CD14-positive monocyte (primary cell): Measurements from ENCODE around the gene ROBO2. TPM values are rescaled to one million over a fixed set of nuclear protein-coding genes. Genes with fewer than 3 reads are reported as not detected.

Experiments used
- DNase-seq, 3 donors: peaks; one replicate each; pipeline ENCODE4 v3.0.0-alpha.2; 2011 to 2022
- H2AFZ ChIP-seq: 2 replicates; pipeline ENCODE4 v1.6.0; 2012; ENCODE audit warnings: mild to moderate bottlenecking, low read depth, low read length, inconsistent platforms; ENCODE audit not compliant: insufficient read depth, poor library complexity, severe bottlenecking
- H3K27ac ChIP-seq, 2 donors: 1 replicate in 1 of 2; 2 replicates in 1 of 2; pipeline ENCODE4 v1.5.1; 2012 to 2013; ENCODE audit warnings: low read length in 2 of 2, control low read depth in 1 of 2, inconsistent platforms in 1 of 2, low read depth in 1 of 2, mild to moderate bottlenecking in 1 of 2
- H3K27me3 ChIP-seq, 2 donors: one replicate each; pipeline versions ENCODE4 v1.6.0 to v1.6.1; 2011 to 2013; ENCODE audit warnings: low read length in 2 of 2; ENCODE audit not compliant: control insufficient read depth in 2 of 2, insufficient read depth in 2 of 2
- H3K36me3 ChIP-seq, 2 donors: replicated peaks in 1 of 2; 1 replicate in 1 of 2; 2 replicates in 1 of 2; pipeline versions ENCODE4 v1.5.1 to v1.6.1; 2012 to 2013; ENCODE audit warnings: low read length in 2 of 2, control low read depth in 1 of 2, inconsistent platforms in 1 of 2, mild to moderate bottlenecking in 1 of 2; ENCODE audit not compliant: insufficient read depth in 2 of 2, control insufficient read depth in 1 of 2
- H3K4me1 ChIP-seq, 2 donors: 1 replicate in 1 of 2; 2 replicates in 1 of 2; pipeline versions ENCODE4 v1.5.1 to v1.6.1; 2012 to 2013; ENCODE audit warnings: low read length in 2 of 2, control low read depth in 1 of 2, inconsistent platforms in 1 of 2, mild to moderate bottlenecking in 1 of 2, moderate library complexity in 1 of 2; ENCODE audit not compliant: insufficient read depth in 2 of 2, control insufficient read depth in 1 of 2
- H3K4me2 ChIP-seq: replicated peaks from 2 replicates; pipeline ENCODE3; 2012; ENCODE audit warnings: low read length, moderate library complexity, mild to moderate bottlenecking; ENCODE audit not compliant: poor library complexity, severe bottlenecking; ENCODE audit errors: extremely low read depth
- H3K4me3 ChIP-seq, 3 experiments: fragments of 200-600 bp in 1 of 3; sonication (generic) in 1 of 3; replicated peaks in 1 of 3; 1 replicate in 2 of 3; 2 replicates in 1 of 3; pipeline ENCODE4 v1.5.1; 2011 to 2013; ENCODE audit warnings: low read length in 3 of 3, mild to moderate bottlenecking in 3 of 3, control low read depth in 2 of 3, low read depth in 2 of 3, inconsistent platforms in 1 of 3, moderate library complexity in 1 of 3
- H3K79me2 ChIP-seq: 2 replicates; pipeline ENCODE4 v1.6.0; 2012; ENCODE audit warnings: mild to moderate bottlenecking, control low read depth, inconsistent platforms, low read length, moderate library complexity; ENCODE audit not compliant: insufficient read depth
- H3K9ac ChIP-seq: 2 replicates; pipeline ENCODE4 v1.6.0; 2017; ENCODE audit warnings: low read length, mild to moderate bottlenecking; ENCODE audit not compliant: insufficient read depth, poor library complexity, severe bottlenecking
- H3K9me3 ChIP-seq, 2 donors: replicated peaks in 1 of 2; 1 replicate in 1 of 2; 2 replicates in 1 of 2; pipeline versions ENCODE4 v1.5.1 to v1.6.1; 2012 to 2013; ENCODE audit warnings: low read length in 2 of 2, control low read depth in 1 of 2; ENCODE audit not compliant: control insufficient read depth in 1 of 2, insufficient read depth in 1 of 2
- H4K20me1 ChIP-seq: 2 replicates; pipeline ENCODE4 v1.6.0; 2012; ENCODE audit warnings: mild to moderate bottlenecking, low read length, control low read depth, moderate library complexity; ENCODE audit not compliant: insufficient read depth
- H3K27ac Mint-ChIP-seq, 7 donors: one replicate each; pipeline ENCODE4 v1.8.0; 2020; ENCODE audit warnings: mild to moderate bottlenecking in 7 of 7, mixed read lengths in 7 of 7, moderate library complexity in 6 of 7, inconsistent platforms in 2 of 7
- H3K27me3 Mint-ChIP-seq, 3 donors: one replicate each; pipeline ENCODE4 v1.8.0; 2021 to 2022; ENCODE audit warnings: low read depth in 3 of 3, mild to moderate bottlenecking in 3 of 3, mixed read lengths in 3 of 3, moderate library complexity in 3 of 3, inconsistent platforms in 1 of 3
- H3K36me3 Mint-ChIP-seq, 2 donors: one replicate each; pipeline ENCODE4 v1.8.0; 2020; ENCODE audit warnings: mixed read lengths in 2 of 2, inconsistent platforms in 1 of 2, mild to moderate bottlenecking in 1 of 2
- H3K4me1 Mint-ChIP-seq: one replicate; pipeline ENCODE4 v1.8.0; 2020; ENCODE audit warnings: mild to moderate bottlenecking, mixed read lengths
- H3K4me3 Mint-ChIP-seq, 2 donors: one replicate each; pipeline ENCODE4 v1.8.0; 2020; ENCODE audit warnings: mild to moderate bottlenecking in 2 of 2, mixed read lengths in 2 of 2, moderate library complexity in 1 of 2
- H3K9me3 Mint-ChIP-seq, 7 donors: one replicate each; pipeline ENCODE4 v1.8.0; 2020 to 2022; ENCODE audit warnings: mixed read lengths in 7 of 7, mild to moderate bottlenecking in 6 of 7, moderate library complexity in 6 of 7, inconsistent platforms in 2 of 7
- WGBS: methylation state at CpG from one replicate; pipeline ENCODE4 v1.1.5; 2013; ENCODE audit warnings: missing lambda C conversion rate; ENCODE audit not compliant: insufficient coverage; 5-methylcytosine and 5-hydroxymethylcytosine counted together
- intact Hi-C, 2 donors: fragments of 100-400 bp; cut with micrococcal nuclease; formaldehyde crosslinking; loops; one replicate each; pipeline versions ENCODE4 v1.15.0 to v1.15.1; 2023
- polyA plus RNA-seq, 3 donors: library from polyadenylated mRNA; depleted of rRNA in 1 of 3; unstranded in 2 of 3; stranded (reverse) in 1 of 3; fragments of 300-500 nt in 2 of 3; fragments of >200 nt in 1 of 3; fragmentation: Illumina TruSeq in 2 of 3; gene quantifications; 1 replicate in 2 of 3; 2 replicates in 1 of 3; pipeline ENCODE4 v1.2.3, GENCODE V29; 2012 to 2021
- TF ChIP-seq, protein P1 (sequence below): fragments of 200-600 bp; IDR thresholded peaks from one replicate; pipeline ENCODE4 v1.8.0; 2022; ENCODE audit warnings: antibody characterized with exemption, mild to moderate bottlenecking

The ROBO2 gene
- polyA plus RNA-seq, 3 donors, result not detected

DNA sequence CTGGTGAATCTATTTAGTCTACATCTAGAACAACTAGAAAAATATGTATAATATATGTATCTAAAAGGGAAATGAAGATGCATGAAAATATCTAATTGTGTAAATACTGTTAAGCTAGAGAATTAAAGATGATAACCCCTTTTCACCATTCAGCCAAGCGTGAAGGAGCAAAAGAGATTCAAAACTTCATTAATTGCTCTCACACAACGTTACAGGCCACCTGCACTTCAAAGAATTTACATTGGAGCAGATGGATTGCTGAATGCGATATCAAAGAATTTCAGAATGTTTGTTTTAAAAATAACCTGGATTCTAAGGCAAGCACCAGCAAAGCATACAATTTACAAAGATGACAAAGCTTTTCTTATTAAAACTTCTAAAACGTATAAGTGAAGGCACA, 243.2 kb downstream of the ROBO2 start:
- Histone ChIP-seq H3K9me3 (no peaks in the 10 kb centered on the region), H3K4me1 (no peaks in the 10 kb centered on the region), H3K9ac (no peak overlapping the region), H3K4me2 (no peak overlapping the region), H2AFZ (no peak overlapping the region), H3K36me3 (no peaks in the 10 kb centered on the region), H3K79me2 (no peaks in the 10 kb centered on the region), H4K20me1 (no peaks in the 10 kb centered on the region), H3K27me3 (no peaks in the 10 kb centered on the region), H3K4me3 (no peak overlapping the region), H3K27ac (no peak overlapping the region)
- TF ChIP-seq, protein P1, sequence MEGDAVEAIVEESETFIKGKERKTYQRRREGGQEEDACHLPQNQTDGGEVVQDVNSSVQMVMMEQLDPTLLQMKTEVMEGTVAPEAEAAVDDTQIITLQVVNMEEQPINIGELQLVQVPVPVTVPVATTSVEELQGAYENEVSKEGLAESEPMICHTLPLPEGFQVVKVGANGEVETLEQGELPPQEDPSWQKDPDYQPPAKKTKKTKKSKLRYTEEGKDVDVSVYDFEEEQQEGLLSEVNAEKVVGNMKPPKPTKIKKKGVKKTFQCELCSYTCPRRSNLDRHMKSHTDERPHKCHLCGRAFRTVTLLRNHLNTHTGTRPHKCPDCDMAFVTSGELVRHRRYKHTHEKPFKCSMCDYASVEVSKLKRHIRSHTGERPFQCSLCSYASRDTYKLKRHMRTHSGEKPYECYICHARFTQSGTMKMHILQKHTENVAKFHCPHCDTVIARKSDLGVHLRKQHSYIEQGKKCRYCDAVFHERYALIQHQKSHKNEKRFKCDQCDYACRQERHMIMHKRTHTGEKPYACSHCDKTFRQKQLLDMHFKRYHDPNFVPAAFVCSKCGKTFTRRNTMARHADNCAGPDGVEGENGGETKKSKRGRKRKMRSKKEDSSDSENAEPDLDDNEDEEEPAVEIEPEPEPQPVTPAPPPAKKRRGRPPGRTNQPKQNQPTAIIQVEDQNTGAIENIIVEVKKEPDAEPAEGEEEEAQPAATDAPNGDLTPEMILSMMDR, result no peak
- Mint-ChIP-seq H3K27ac (no peak overlapping the region), H3K4me3 (no peak overlapping the region), H3K4me1 (no peaks in the 10 kb centered on the region), H3K36me3 (no peaks in the 10 kb centered on the region), H3K9me3 (peaks cover 0 to 1% (median 0%) of the 10 kb centered on the region in 7 donors), H3K27me3 (no peaks in the 10 kb centered on the region)
- WGBS, result no CpG with 5 or more reads among the region's 4 CpGs
- no peak for DNase-seq
- intact Hi-C loops, result no loop called here

DNA sequence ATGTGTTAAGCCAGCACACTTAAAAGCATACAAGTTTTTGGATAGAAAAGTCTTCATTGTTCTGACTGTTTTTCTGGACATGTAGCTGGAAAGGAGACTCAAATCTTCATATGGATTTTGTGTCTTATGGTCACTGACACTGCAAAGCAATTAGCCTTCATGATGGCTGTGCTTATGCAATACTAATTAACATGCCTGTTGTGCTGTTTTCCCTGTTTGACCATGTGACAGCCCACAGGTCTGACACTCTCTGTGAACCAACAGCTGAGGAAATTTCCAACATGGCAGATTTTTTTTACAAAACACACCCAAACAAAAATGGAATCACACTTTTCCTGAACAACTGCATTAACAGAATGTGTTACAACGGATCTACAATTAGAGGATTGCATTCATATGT, 248.4 kb downstream of the ROBO2 start:
- Histone ChIP-seq H3K36me3 (no peaks in the 10 kb centered on the region), H4K20me1 (no peaks in the 10 kb centered on the region), H3K4me3 (no peak overlapping the region), H3K27me3 (no peaks in the 10 kb centered on the region), H3K4me1 (no peaks in the 10 kb centered on the region), H3K9ac (no peak overlapping the region), H3K4me2 (no peak overlapping the region), H3K79me2 (no peaks in the 10 kb centered on the region), H2AFZ (no peak overlapping the region), H3K9me3 (no peaks in the 10 kb centered on the region), H3K27ac (no peak overlapping the region)
- intact Hi-C loops, result no loop called here
- Mint-ChIP-seq H3K27ac (no peak overlapping the region), H3K4me3 (no peak overlapping the region), H3K9me3 (peaks cover 0 to 1% (median 0%) of the 10 kb centered on the region in 7 donors), H3K4me1 (no peaks in the 10 kb centered on the region), H3K27me3 (no peaks in the 10 kb centered on the region), H3K36me3 (no peaks in the 10 kb centered on the region)
- DNase-seq, result no peak
- no CpG with 5 or more reads among the region's 1 CpG for WGBS
- TF ChIP-seq, protein P1, result no peak
